NCI-H748 (cell line): ENCODE data around the gene NCEH1.
A peak's percentile ranks its signal among the peaks of the same experiment; 100 is the strongest.
"Not testable (repeated sequence)": the region's sequence is repeated elsewhere in the genome, so short reads cannot be mapped to it uniquely, and the experiment has no call there.

ENCODE experiments used
- DNase-seq: peaks from one replicate; lab custom pipeline; 2025; ENCODE audit not compliant: unreplicated experiment; lab: John Stamatoyannopoulos, UW

The NCEH1 gene

DNA sequence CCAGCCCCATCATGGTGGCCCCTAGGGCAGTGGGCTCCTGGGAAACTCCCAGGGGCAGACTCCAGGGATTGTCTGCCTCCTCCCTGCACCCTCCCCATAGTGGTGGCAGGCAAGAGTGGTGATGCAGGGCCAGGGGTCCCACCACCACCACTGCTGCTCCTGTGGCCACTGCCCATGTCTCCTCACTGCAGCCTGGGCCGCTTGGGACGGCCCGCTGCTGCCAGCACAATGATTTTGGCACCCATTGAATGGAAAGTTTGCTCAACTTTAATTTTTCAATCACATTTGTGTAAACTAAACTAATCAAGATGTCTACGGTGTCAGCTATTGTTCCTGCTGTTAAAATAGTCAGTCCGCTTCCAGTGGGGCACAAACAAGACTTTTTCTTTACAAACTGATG lies 95.6 kb downstream of the NCEH1 start:
- DNase-seq, result no peak

- DNase-seq, result no peak
Measured at GRCh38 chr3:172614340-172615274, 96.3 kb downstream of the NCEH1 start.

GRCh38 chr3:172613845-172614244 lies 97.0 kb downstream of the NCEH1 start:
- no peak for DNase-seq

GRCh38 chr3:172612871-172613678 lies 97.8 kb downstream of the NCEH1 start:
- DNase-seq, result no peak

DNA sequence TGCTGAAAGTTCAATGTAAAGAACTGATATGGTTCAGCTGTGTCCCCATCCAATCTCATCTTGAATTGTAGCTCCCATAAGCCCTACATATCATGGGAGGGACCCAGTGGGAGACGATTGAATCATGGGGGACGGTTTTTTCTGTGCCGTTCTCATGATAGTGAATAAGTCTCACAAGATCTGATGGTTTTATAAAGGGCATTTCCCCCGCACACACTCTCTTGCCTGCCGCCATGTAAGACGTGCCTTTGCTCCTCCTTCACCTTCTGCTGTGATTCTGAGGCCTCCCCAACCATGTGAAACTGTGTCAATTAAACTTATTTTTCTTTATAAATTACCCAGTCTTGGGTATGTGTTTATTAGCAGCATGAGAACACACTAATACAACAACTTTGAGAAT lies 101.1 kb downstream of the NCEH1 start:
- DNase-seq, result no peak

DNA sequence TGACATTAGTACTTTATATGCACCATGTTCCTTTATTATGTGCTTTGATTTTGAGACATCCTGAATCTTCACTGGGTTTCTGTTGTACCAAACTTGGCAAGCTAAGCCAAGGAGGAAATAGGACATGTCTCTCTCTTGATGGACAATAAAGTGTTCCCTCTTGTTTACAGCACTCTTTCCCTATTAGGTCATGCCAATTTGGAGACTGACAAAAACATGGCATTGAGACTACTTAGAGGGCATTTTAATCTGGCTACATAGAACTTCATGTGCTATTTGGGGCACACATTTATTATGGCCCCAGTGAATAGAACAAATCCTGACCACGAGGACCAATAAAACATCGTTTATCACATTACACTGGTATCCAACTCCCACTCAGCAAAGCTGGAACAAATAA lies 102.3 kb downstream of the NCEH1 start:
- DNase-seq, result no peak

- no peak for DNase-seq
Measured at GRCh38 chr3:172607305-172608121, 103.4 kb downstream of the NCEH1 start.

DNA sequence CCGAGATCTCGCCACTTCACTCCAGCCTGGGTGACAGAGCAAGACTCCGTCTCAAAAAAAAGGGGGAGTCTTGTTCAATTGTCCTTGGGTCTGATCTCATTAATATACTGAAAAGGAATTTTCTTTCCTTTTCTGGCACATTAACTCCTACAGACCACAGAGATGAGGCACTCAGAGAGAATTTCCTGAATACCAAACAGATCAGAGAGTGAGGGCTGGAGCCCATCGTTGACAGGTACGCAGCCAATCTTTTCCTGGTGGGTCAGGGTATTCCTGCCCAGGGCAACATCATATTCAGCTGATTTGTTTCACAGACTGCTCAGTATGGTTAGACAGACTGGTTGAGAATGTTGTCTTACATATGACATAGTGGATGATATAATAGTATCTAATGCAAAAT lies 104.8 kb downstream of the NCEH1 start:
- DNase-seq, result no peak

DNA sequence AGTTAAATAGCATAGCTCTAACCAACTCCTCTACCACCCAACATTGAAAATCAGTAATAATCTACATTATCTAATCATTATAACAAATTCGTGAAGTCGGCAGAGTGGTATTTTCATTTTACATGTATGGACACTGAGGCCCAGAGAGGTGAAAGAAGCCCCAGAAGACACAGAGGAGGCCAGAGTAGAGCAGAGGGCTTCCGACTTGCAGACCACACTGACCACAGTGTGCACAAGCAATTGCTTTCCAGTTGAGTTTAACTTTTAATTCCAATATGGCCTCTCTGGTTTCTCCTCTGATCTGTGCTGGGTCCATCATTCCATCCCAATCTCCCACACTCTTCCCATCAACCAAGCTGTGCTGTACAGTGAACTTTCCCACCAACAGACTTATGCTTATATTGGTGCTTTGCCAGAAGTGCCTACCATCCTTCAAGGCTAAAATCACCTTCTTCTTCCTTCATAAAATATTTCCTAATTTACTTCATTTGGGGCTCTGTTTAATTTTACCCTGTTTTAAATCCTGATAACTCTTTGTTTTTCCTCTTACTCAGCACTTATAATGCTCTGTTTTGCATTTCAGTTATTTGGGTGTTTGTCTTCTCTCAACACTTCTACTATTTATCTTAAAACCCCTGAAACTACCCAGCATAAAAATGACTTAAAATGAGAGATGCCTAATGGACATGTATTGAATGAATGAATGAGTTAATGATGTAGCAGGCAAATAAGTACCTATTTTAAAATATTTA lies 105.8 kb downstream of the NCEH1 start:
- no peak for DNase-seq

GRCh38 chr3:172601066-172601832 lies 109.6 kb downstream of the NCEH1 start:
- no peak for DNase-seq

DNA sequence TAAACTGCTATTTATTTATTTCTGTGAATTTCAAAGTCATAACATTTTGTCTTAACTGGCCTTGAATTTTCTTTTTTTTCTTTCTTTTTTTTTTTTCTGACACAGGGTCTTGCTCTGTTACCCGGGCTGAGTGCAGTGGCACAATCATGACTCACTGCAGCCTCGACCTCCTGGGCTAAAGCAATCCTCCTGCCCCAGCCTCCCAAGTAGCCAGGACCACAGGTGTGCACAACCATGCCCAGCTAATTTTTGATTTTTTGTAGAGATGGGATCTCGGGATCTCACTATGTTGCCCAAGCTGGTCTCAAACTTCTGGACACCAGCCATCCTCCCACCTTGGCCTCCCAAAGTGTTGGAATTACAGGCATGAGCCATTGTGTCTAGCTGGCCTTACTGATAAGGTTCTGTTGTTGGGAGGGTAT lies 110.2 kb downstream of the NCEH1 start:
- DNase-seq, result no peak

GRCh38 chr3:172598904-172599303 lies 112.0 kb downstream of the NCEH1 start:
- no peak for DNase-seq

- DNase-seq, result no peak
Measured at GRCh38 chr3:172596394-172596706, 114.5 kb downstream of the NCEH1 start.

- peak; percentile 53 for DNase-seq
Measured at GRCh38 chr3:172595664-172596393, 115.0 kb downstream of the NCEH1 start.

DNA sequence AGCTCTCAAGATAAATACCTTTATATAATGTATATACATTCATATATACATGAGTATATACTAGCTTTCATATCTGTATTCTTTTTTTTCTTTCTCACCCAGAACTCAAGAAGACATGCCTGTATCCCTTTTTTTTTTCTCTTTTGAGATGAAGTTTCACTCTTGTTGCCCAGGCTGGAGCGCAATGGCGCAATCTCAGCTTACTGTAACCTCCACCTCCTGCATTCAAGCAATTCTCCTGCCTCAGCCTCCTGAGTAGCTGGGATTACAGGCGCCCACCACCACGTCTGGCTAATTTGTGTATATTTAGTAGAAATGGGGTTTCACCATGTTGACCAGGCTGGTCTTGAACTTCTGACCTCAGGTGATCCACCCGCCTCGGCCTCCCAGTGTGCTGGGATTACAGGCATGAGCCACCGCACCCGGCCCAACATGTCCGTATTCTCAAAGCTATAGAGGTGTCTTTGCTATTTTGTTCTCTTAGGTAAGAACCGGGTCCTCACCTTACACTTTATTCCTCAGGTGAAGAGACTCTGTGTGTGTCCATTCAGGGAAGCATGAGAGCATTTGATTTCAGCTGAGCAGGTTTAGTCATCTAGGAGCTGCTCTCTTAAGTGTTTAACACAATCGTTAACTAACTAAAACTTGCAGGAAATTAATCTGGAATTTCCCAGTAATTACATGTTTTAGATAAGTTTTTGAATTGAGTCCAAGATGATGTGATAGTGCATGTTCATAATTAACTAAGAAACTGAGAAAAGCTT lies 115.8 kb downstream of the NCEH1 start:
- DNase-seq, result not testable (repeated sequence)

DNA sequence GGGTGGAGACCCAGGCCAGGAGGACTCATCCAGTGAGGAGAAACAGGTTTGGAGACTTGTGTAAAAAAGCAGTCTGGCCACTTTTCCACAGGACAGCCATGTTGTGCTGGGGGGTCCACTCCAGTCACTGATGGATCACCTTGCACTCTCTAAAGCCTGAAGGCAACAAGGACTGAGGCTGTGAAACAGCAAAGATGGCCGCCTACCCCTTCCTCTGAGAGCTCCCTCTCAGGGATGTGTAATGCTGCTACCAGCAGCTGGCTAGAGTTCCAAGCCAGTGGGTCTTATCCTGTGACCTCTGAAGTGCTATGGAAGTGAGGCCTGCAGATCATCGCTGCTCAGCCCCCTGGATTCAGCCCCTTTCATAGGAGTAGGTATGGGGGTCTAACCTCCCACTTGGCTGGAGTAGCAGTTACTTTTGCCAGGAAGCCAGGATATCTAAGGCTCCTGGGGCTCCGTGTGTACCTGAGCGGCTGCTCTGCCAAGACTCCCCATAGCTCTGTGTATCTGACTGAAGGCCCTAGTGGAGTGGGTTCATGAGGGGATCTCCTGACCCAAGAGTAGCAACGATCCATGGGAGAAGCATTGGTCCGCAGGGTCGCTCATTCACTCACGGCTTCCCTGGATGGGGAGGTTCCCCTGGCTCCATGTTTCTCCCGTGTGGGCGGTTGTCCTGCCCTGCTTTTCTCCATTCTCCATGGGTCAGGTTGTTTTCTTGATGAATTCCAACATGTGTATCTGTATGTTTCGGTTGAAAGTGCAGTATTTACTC lies 117.8 kb downstream of the NCEH1 start:
- DNase-seq, result no peak

DNA sequence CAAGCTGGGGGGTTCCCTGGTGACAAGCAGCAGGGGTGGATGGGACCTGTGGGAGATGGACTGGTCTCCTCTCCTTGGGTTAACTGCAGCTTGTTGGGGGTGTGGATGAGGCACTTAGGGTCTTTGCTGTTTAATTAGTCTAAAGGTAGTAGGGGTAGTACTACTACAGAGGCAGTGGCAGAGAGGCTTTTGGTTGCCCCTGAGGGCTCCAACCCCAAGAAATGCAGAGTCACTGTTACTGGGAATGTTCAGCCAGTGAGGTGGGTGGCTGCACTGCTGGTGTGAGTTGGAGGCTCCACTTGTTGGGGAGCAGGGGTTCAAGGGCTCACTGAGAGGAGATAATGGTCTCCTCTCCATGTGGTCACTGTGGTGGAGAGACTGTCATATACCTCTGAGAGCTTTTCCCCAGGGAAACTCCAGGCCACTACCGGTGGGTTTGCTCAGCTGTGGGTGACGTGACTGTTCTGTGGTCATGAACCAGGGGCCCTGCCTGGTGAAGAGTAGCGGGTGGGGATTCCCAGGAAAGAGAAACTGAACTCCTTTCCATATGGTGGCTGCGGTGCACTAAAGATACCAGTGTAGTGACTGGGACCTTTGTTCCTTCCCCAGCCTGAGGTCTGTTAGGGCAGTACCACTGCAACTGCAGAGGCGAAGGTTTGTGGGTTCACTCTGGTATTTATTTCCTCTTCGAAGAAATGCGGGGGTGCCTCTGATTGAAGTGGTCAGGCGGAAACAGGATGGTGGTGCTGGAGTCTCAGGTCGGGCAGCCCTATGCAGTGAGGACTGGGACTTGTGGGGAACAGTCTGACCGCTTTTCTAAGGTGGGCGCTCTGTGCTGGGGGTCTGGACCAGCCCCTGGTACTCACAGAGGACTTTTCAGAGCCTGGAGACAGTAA lies 118.7 kb downstream of the NCEH1 start:
- no peak for DNase-seq
